Right atrium auricular region (tissue), 2 donors: ENCODE data around the gene PACS1. TPM values are rescaled to one million over a fixed set of nuclear protein-coding genes. Genes with fewer than 3 reads are reported as not detected.
A peak's percentile ranks its signal among the peaks of the same experiment; 100 is the strongest.

ENCODE experiments used
- DNase-seq: peaks from one replicate; pipeline ENCODE4 v3.0.0-alpha.2; 2019; ENCODE audit warnings: low spot score
- H3K27ac ChIP-seq, 2 donors: fragments of 200-600 bp; sonication (generic); 1 replicate in 1 of 2; 2 replicates in 1 of 2; pipeline ENCODE4 v1.5.1; 2016 to 2019
- H3K27me3 ChIP-seq, 2 donors: fragments of 200-600 bp; sonication (generic); one replicate each; pipeline versions ENCODE4 v1.5.1 to v1.6.0; 2017 to 2019
- H3K36me3 ChIP-seq: fragments of 200-600 bp; sonication (generic); one replicate; pipeline ENCODE4 v1.5.1; 2016
- H3K4me1 ChIP-seq, 2 donors: fragments of 200-600 bp; sonication (generic); one replicate each; pipeline versions ENCODE4 v1.5.1 to v1.6.0; 2017 to 2019
- H3K4me3 ChIP-seq, 2 donors: fragments of 200-600 bp; sonication (generic); 1 replicate in 1 of 2; 2 replicates in 1 of 2; pipeline ENCODE4 v1.5.1; 2017 to 2019; ENCODE audit warnings: mild to moderate bottlenecking in 1 of 2, moderate library complexity in 1 of 2
- H3K9me3 ChIP-seq, 2 donors: fragments of 200-600 bp; sonication (generic); one replicate each; pipeline ENCODE4 v1.5.1; 2019
- CTCF ChIP-seq, 2 donors: fragments of 200-600 bp; sonication (generic); IDR thresholded peaks; one replicate each; pipeline ENCODE4 v1.5.1; 2019; ENCODE audit warnings: antibody characterized with exemption in 2 of 2
- total RNA-seq, 2 donors: library from RNA; depleted of rRNA; stranded (reverse); fragments of >200 nt; gene quantifications; one replicate each; pipeline ENCODE4 v1.1.0, GENCODE V29; 2016

PACS1 gene
- total RNA-seq, 2 donors from 2014 or later = 47.7 to 88.9 TPM

DNA sequence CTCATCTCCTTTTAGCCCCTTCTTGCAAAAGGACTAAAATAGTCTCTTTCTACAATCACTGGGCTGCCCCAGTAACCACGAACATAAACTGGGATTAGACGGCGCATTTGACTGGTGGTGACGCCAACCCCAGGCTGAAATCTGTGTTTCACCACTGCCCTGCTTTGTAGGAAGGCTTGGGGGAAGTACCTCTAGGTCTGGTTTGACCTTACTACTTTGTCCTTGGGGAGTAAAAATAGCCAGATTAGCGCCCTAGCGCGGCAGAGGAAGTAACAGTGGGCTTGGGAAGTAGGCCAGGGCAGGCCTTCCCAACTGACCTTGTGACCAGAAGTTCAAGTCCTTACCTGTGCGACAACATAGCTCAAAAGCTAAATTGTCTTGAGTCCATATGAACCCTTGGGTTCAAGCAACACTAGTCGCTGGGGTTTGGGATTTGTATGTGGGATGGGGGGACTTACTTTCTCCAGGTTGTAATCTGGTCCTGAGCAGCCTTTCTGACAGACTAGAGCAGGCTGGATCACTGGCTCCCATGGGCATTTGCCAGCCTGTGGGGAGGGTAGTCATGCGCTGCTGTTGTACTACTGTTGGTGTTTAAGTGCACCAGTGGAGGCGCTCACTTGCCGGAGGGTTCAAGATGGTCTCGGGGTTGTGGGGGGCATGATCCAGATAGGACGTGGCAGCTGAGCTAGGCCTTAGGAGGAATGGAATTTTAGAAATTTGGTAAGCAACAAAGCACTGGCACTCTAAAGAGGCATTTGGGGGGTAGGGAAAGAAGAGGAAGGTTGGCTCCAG lies 953 bp upstream of the PACS1 start:
- peaks cover 44% of the 10 kb centered on the region for H3K36me3 ChIP-seq

GRCh38 chr11:66070604-66071380 lies 720 bp downstream of the PACS1 start:
- H3K9me3 ChIP-seq = no peaks in the 10 kb centered on the region
- peaks cover 28% of the 10 kb centered on the region for H3K36me3 ChIP-seq
- H3K27me3 ChIP-seq = no peaks in the 10 kb centered on the region
- DNase-seq = peak; percentile 85
- H3K27ac ChIP-seq = peak overlapping the region; percentile 92 to 95
- TF ChIP-seq CTCF (IDR thresholded peaks at IDR 0.05) = peak in 1 of 2 donors; percentile 6
- H3K4me1 ChIP-seq = peaks cover 0 to 41% of the 10 kb centered on the region in 2 donors
- peak overlapping the region; percentile 67 to 93 for H3K4me3 ChIP-seq

More for the DNA sequence above, 953 bp upstream of the PACS1 start:
- no peak for TF ChIP-seq CTCF (IDR thresholded peaks at IDR 0.05)
- no peaks in the 10 kb centered on the region for H3K9me3 ChIP-seq
- H3K27ac ChIP-seq = peak overlapping the region; percentile 94 to 99
- peaks cover 0 to 41% of the 10 kb centered on the region in 2 donors for H3K4me1 ChIP-seq
- H3K4me3 ChIP-seq = peak overlapping the region; percentile 67 to 93
- DNase-seq = peak; percentile 68
- H3K27me3 ChIP-seq = no peaks in the 10 kb centered on the region

GRCh38 chr11:66071381-66071801 lies 1.3 kb downstream of the PACS1 start:
- Histone ChIP-seq H3K36me3 (peaks cover 22% of the 10 kb centered on the region), H3K4me3 (peak overlapping the region; percentile 67 to 93), H3K9me3 (no peaks in the 10 kb centered on the region), H3K4me1 (peaks cover 0 to 41% of the 10 kb centered on the region in 2 donors), H3K27ac (peak overlapping the region; percentile 92 to 95), H3K27me3 (no peaks in the 10 kb centered on the region)
- no peak for TF ChIP-seq CTCF (IDR thresholded peaks at IDR 0.05)
- DNase-seq = peak; percentile 50

DNA sequence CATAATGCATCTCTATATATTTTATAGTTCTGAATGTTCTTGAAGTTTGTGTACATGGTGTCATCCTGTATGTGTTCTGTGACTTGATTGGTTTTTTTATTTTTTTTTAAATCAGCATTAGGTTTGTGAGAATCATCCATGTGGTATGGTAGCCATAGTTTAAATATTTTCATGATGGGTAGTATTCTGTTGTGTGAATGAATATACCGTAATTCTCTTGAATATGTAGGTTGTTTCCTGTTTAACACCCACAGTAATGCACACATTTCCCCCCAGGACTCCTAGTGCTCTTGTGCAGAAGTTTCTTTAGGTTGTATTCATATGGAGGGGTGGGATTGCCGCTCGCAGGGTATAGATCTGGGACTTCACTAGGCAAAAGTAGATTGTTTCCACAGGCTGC lies 2.0 kb downstream of the PACS1 start:
- peaks cover 0 to 46% of the 10 kb centered on the region in 2 donors for H3K4me1 ChIP-seq
- DNase-seq = no peak
- H3K4me3 ChIP-seq = peak overlapping the region in 1 of 2 donors; percentile 67
- no peaks in the 10 kb centered on the region for H3K9me3 ChIP-seq
- H3K27ac ChIP-seq = peak overlapping the region; percentile 92 to 95
- no peaks in the 10 kb centered on the region for H3K27me3 ChIP-seq
- no peak for TF ChIP-seq CTCF (IDR thresholded peaks at IDR 0.05)
- peaks cover 15% of the 10 kb centered on the region for H3K36me3 ChIP-seq

- H3K27me3 ChIP-seq = no peaks in the 10 kb centered on the region
- H3K36me3 ChIP-seq = peaks cover 13% of the 10 kb centered on the region
- H3K4me3 ChIP-seq = no peak overlapping the region
- TF ChIP-seq CTCF (IDR thresholded peaks at IDR 0.05) = no peak
- peaks cover 0 to 46% of the 10 kb centered on the region in 2 donors for H3K4me1 ChIP-seq
- no peaks in the 10 kb centered on the region for H3K9me3 ChIP-seq
- peak; percentile 43 for DNase-seq
- H3K27ac ChIP-seq = peak overlapping the region in 1 of 2 donors; percentile 92
Observed at GRCh38 chr11:66072518-66072917, 2.4 kb downstream of the PACS1 start.
